H54 (cell line): ENCODE results near the gene SPDYE5.

ENCODE experiments used
- DNase-seq: peaks from one replicate; pipeline ENCODE4 v3.0.0; 2011; ENCODE audit warnings: low spot score, mixed read lengths; ENCODE audit not compliant: insufficient read length
- FAIRE-seq: peaks from 3 replicates; lab custom pipeline; 2011; peaks lifted over from hg19 to GRCh38; lab: Jason Lieb, UNC
- POLR2A ChIP-seq: IDR thresholded peaks from 2 replicates; pipeline ENCODE4 v1.6.1; 2011; ENCODE audit warnings: low read depth, mild to moderate bottlenecking, low read length

Gene SPDYE5

DNA sequence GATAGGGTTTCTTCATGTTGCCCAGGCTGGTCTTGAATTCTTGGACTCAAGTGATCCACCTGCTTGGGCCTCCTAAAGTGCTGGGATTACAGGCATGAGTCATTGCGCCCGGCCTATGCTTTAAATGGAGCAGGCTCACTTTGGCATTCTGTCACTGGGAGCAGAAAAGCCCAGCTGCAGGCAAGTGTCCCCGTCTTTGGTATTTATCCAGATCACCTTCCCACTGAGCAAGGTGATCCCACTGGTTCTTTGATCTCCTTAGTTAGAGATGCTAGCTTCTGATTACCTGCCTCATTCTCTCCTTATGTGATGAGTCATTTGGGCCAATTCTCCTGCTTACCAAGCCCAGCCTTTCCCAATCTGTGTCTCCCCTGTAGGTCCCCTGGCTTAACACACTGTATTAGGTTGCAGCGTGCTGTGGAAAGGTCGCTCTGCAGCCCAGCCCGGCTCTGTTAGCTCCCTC lies 39.3 kb downstream of the SPDYE5 start:
- FAIRE-seq (no peak), DNase-seq (peak; percentile 44)
- no peak for TF ChIP-seq POLR2A

DNA sequence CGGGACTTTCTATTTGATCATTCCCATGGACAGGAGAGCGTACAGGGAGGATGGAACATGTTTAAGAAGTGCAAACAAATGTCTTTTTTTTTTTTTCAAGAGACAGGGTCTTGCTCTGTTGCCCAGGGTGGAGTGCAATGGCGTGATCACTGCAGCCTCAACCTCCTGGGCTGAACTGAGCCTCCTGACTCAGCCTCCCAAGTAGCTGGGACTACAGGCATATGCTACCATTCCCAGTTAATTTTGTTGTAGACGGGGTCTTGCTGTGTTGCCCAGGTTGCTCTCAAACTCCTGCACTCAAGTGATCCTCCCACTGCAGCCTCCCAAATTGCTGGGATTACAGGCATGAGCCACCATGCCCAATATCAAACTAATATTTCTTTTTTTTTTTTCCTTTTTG lies 40.5 kb downstream of the SPDYE5 start:
- no peak for DNase-seq
- no peak for FAIRE-seq
- no peak for TF ChIP-seq POLR2A

DNA sequence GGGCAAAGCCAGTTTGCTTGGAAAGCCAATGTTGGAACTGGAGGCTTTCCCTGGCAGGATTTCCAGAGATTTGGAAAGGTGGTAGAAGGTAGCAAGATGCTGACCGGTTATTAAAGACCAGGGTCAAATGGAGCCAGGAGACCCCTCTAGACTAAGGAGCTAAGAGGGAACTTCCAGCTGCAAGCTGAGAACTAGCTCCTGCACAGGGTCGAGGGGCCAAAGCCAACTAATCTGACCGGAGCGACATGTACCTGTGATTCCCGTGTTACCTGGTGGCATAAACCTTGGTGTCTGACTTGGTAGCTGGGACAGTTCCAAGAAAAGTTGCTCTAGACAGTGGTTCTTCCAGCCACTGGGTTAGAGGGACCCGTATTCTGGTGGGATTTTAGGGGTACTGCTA lies 41.8 kb downstream of the SPDYE5 start:
- no peak for DNase-seq
- FAIRE-seq: no peak
- no peak for TF ChIP-seq POLR2A

DNA sequence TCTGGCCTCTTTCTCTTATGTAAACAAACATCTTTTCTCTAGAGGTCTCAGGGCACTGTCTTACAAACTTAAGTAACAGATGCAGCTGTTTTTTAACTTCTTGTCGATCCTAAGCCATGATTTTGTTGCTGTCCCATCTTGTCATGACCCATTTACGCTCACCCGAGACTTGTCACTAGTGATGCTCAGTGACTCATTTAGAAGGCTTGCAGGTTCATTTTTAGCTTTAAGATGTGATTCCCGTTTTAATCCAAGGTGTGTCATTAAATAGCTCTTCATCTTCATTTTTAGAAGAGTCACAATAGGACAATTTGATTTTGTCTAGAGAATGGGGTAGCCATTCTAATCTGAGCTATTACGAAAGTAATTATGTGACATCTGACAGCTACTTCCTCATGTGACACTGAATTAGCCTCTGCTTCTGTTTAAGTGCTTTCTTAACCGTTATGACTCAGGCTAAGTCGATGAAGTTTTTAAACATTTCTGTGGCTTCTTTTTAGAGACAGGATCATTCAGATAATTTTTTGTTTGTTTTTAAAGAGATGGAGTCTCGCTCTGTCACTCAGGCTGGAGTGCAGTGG lies 42.7 kb downstream of the SPDYE5 start:
- no peak for FAIRE-seq
- peak; percentile 38 for DNase-seq
- no peak for TF ChIP-seq POLR2A

DNA sequence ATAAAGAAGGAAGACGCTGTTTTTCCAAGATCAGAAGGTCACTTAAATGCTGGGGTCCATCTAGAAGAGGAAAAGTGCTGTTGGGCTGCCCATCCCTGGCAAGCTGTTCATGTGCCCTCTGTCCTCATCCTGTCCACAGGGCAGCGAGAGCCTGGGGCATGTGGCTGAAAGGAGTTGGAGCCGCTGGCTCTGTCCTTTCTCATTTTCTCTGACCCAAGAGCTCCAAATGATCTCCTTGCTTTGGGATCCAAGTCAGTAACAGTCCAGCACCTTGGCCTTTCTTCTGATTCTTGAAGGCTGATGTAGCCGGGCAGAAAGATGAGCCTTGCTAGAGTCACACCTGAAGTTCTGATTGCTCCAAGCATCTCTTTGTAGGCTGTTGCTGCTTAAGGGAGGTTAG lies 44.4 kb downstream of the SPDYE5 start:
- FAIRE-seq: no peak
- no peak for DNase-seq
- TF ChIP-seq POLR2A: no peak

DNA sequence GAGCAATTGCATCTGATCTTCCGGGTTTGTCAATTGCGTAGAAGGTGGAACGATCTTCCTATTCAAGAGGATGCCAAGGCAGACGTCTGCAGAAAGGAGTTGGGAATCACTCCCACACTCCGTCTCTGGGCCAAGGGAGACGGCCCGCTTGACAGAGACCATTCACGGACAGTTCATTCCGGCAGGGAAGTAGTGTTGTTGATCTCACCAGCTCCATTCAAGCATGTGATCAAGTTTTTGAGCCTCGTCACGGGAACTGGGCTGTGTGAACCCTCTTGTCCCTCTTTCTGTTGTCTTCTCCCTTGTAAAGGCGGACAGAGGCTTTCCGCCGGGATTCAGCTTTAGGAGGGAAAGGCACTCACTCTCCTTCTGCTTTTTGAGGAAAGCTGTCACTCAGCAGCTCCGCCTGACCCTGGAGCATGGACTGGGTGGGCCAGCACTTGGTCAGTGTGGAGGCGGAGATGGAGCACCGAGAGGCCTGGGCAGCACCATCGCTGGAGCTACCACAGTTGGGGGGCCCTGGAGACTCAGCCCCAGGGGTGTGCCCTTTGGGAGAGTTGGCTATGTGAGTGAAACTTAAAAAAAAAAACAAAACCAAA lies 44.9 kb downstream of the SPDYE5 start:
- FAIRE-seq (no peak), DNase-seq (no peak)
- no peak for TF ChIP-seq POLR2A

DNA sequence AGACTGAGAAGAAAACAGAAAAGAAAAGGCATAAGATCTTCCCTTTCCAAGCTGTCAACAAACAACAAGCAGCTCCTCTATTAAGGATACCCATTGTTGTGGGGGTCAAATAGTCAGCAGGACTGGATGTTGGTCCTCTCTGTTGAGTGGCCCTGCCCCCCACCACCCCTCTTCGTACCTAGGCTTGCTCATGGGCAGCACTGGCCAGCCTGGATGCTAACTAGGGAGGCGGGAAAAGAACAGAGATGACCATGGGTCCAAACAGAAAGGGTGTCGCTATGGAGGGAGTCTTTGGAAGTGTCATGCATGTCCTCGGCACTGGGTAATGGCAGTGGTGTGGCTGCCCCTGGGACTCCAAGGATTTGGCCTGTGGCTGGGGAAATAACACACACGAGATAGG lies 45.6 kb downstream of the SPDYE5 start:
- FAIRE-seq (no peak), DNase-seq (no peak)

DNA sequence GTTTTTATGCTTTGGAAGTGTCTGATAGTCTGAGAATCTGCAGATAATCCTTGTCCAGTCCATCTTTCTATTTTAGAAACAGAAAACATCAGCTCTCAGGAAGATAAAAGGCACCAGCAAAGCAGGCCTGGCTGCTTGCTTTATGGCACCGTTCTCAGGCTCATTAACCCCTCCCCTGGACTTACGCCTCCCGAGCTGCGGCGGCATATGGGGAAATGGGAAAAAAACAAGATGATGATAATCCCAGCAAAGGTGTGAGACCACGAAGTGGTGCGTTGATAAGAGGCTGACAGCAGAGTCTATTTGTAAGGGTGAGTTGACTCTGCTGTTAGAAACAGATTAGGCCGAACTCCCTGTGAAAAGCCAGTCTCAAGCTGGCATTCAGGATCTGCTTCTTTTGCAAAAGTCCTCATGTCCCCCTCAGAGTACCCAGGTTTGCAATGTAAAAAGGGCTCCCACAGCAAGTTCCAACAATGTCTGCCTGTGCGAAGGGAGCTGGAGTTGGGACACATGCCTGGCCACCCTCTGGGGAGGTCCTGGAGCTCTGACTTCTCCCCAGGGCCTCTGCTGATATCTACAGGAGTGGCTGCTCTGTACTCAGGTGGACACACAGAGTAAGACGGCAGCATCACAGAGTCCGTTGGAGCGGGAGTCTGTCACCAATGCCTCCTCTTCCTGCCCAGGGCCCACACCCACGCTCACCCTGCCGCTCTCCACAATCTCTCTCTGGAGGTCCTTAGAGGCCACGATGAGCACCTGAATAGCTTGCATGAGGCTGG lies 54.3 kb downstream of the SPDYE5 start:
- no peak for DNase-seq
- no peak for FAIRE-seq
- TF ChIP-seq POLR2A: no peak

More for the DNA sequence above, 45.6 kb downstream of the SPDYE5 start:
- TF ChIP-seq POLR2A: no peak
